Right renal cortex interstitium (tissue), 3 donors: ENCODE results near the gene CALML6. TPM values are rescaled to one million over a fixed set of nuclear protein-coding genes. Genes with fewer than 3 reads are reported as not detected.
A peak's percentile ranks its signal among the peaks of the same experiment; 100 is the strongest.

Experiments used
- DNase-seq, 3 donors: peaks; one replicate each; pipeline ENCODE4 v3.0.0-alpha.2; 2013; ENCODE audit warnings: low read depth in 3 of 3, low spot score in 2 of 3
- polyA plus RNA-seq, 3 donors: library from polyadenylated mRNA; unstranded; fragments of 120-200 nt; gene quantifications; one replicate each; pipeline ENCODE4 v1.2.1, GENCODE V29; 2013; ENCODE audit not compliant: insufficient read length in 3 of 3

Gene CALML6
- polyA plus RNA-seq, 3 donors, result 0.29 to 0.50 (median 0.44) TPM

GRCh38 chr1:1910033-1910465, 5.0 kb upstream of the CALML6 start:
- DNase-seq, result no peak

GRCh38 chr1:1910651-1911331, 4.3 kb upstream of the CALML6 start:
- DNase-seq, result no peak

- no peak for DNase-seq
These were observed 3.6 kb upstream of the CALML6 start for GRCh38 chr1:1911350-1912041.

GRCh38 chr1:1914101-1914970, 724 bp upstream of the CALML6 start:
- DNase-seq, result no peak

- DNase-seq, result no peak
These were observed 1.1 kb downstream of the CALML6 start for GRCh38 chr1:1915911-1916840.

GRCh38 chr1:1916851-1917251, 1.8 kb downstream of the CALML6 start:
- no peak for DNase-seq

GRCh38 chr1:1917304-1917976, 2.4 kb downstream of the CALML6 start:
- DNase-seq, result no peak

- DNase-seq, result no peak
These were observed 3.2 kb downstream of the CALML6 start for GRCh38 chr1:1917995-1918900.

- no peak for DNase-seq
These were observed 3.8 kb downstream of the CALML6 start, which contains the start of gene TMEM52 for GRCh38 chr1:1918901-1919303. Gene TMEM52, minus strand, starts transcription at chr1:1919279. Its CDS starts 14 bp downstream, at chr1:1919265.

- DNase-seq, result peak; percentile 88 to 93 (median 92)
These were observed 4.4 kb downstream of the CALML6 start for GRCh38 chr1:1919304-1920056.

GRCh38 chr1:1920057-1920607, 5.1 kb downstream of the CALML6 start:
- no peak for DNase-seq

- no peak for DNase-seq
These were observed 5.8 kb downstream of the CALML6 start for GRCh38 chr1:1920608-1921458.

GRCh38 chr1:1921459-1921862, 6.4 kb downstream of the CALML6 start:
- DNase-seq, result no peak

- no peak for DNase-seq
These were observed 7.0 kb downstream of the CALML6 start for GRCh38 chr1:1921901-1922701.

GRCh38 chr1:1922702-1922955, 7.6 kb downstream of the CALML6 start:
- no peak for DNase-seq
